IMR-90 (cell line): ENCODE measurements around the gene AATF. TPM values are rescaled to one million over a fixed set of nuclear protein-coding genes. Genes with fewer than 3 reads are reported as not detected.

Experiments
- ATAC-seq: fragments of 200-7000 bp; cut with Tn5 transposase; 2 replicates; pipeline ENCODE4 v1.9.1; 2020; ENCODE audit warnings: low read depth, mild to moderate bottlenecking, moderate library complexity
- BruUV-seq: library from RNA; stranded (reverse); fragments of 400-500 nt; replicated peaks from 2 replicates; lab custom pipeline; 2021; lab: Mats Ljungman, UMichigan
- CTCF ChIA-PET: fragments of 300-600 bp; formaldehyde crosslinking; extraction: SDS; loops from one replicate; lab custom pipeline; 2021; ENCODE audit warnings: antibody characterized with exemption; lab: Yijun Ruan, JAX
- POLR2A ChIA-PET: fragments of 300-600 bp; sonication (Branson Sonifier 250); formaldehyde crosslinking; loops from one replicate; lab custom pipeline; 2022; ENCODE audit warnings: antibody characterized with exemption; ENCODE audit not compliant: unreplicated experiment; lab: Charles Lee
- DNase-seq: peaks from one replicate; pipeline ENCODE4 v3.0.0; 2013
- H2AFZ ChIP-seq: replicated peaks from 2 replicates; pipeline ENCODE3; 2013; ENCODE audit warnings: low read length, mild to moderate bottlenecking; ENCODE audit not compliant: poor library complexity
- H2AK5ac ChIP-seq: 2 replicates; pipeline ENCODE4 v1.6.1; 2013; ENCODE audit warnings: low read depth, low read length, inconsistent platforms
- H2AK9ac ChIP-seq: replicated peaks from 2 replicates; pipeline ENCODE3; 2013; ENCODE audit warnings: mild to moderate bottlenecking, low read depth, low read length, moderate library complexity; ENCODE audit not compliant: poor library complexity
- H2BK120ac ChIP-seq: 2 replicates; pipeline ENCODE4 v1.6.1; 2013; ENCODE audit warnings: low read depth, low read length, inconsistent platforms
- H2BK15ac ChIP-seq: 3 replicates; pipeline ENCODE4 v1.6.1; 2013; ENCODE audit warnings: low read depth, low read length, inconsistent platforms
- H2BK20ac ChIP-seq: 2 replicates; pipeline ENCODE4 v1.6.1; 2013; ENCODE audit warnings: low read depth, mild to moderate bottlenecking, inconsistent platforms, low read length, moderate library complexity
- H2BK5ac ChIP-seq: 2 replicates; pipeline ENCODE4 v1.6.1; 2013; ENCODE audit warnings: mild to moderate bottlenecking, low read depth, low read length, inconsistent platforms; ENCODE audit not compliant: poor library complexity, severe bottlenecking
- H3K14ac ChIP-seq: replicated peaks from 2 replicates; pipeline ENCODE4 v1.6.1; 2013; ENCODE audit warnings: low read depth, low read length, inconsistent platforms
- H3K18ac ChIP-seq: 2 replicates; pipeline ENCODE4 v1.6.1; 2013; ENCODE audit warnings: low read depth, low read length, control low read depth
- H3K23ac ChIP-seq: 2 replicates; pipeline ENCODE4 v1.6.1; 2013; ENCODE audit warnings: low read depth, low read length, inconsistent platforms
- H3K27ac ChIP-seq: 2 replicates; pipeline ENCODE4 v1.5.1; 2013; ENCODE audit warnings: mild to moderate bottlenecking, control low read depth, low read length; ENCODE audit not compliant: insufficient read depth
- H3K27me3 ChIP-seq: 2 replicates; pipeline ENCODE4 v1.6.1; 2013; ENCODE audit warnings: low read length; ENCODE audit not compliant: control insufficient read depth, insufficient read depth
- H3K36me3 ChIP-seq: 2 replicates; pipeline ENCODE4 v1.6.1; 2013; ENCODE audit warnings: low read length, mixed read lengths; ENCODE audit not compliant: control insufficient read depth, insufficient read depth
- H3K4ac ChIP-seq: 2 replicates; pipeline ENCODE4 v1.6.1; 2013; ENCODE audit warnings: low read depth, low read length, inconsistent platforms
- H3K4me1 ChIP-seq: 2 replicates; pipeline ENCODE4 v1.6.1; 2013; ENCODE audit warnings: low read length, mixed read lengths; ENCODE audit not compliant: control insufficient read depth, insufficient read depth
- H3K4me2 ChIP-seq: 2 replicates; pipeline ENCODE4 v1.6.1; 2013; ENCODE audit warnings: low read depth, mild to moderate bottlenecking, control low read depth, low read length, moderate library complexity
- H3K4me3 ChIP-seq: 2 replicates; pipeline ENCODE4 v1.5.1; 2013; ENCODE audit warnings: low read depth, mild to moderate bottlenecking, control low read depth, low read length, moderate library complexity; ENCODE audit not compliant: insufficient read depth
- H3K56ac ChIP-seq: 2 replicates; pipeline ENCODE4 v1.6.1; 2013; ENCODE audit warnings: low read length, inconsistent platforms; ENCODE audit not compliant: insufficient read depth; ENCODE audit errors: extremely low read depth
- H3K79me1 ChIP-seq, 2 experiments: 2 replicates each; pipeline ENCODE4 v1.6.1; 2013; ENCODE audit warnings: low read length in 2 of 2, inconsistent platforms in 1 of 2, low read depth in 1 of 2
- H3K9ac ChIP-seq: 2 replicates; pipeline ENCODE4 v1.6.1; 2013; ENCODE audit warnings: low read depth, low read length, control low read depth
- H3K9me1 ChIP-seq: 2 replicates; pipeline ENCODE4 v1.6.1; 2013; ENCODE audit warnings: low read length, inconsistent platforms; ENCODE audit not compliant: insufficient read depth
- H3K9me3 ChIP-seq: 2 replicates; pipeline ENCODE4 v1.6.1; 2013; ENCODE audit warnings: low read length; ENCODE audit not compliant: control insufficient read depth, insufficient read depth
- H4K20me1 ChIP-seq: 2 replicates; pipeline ENCODE4 v1.6.1; 2013; ENCODE audit warnings: low read length, inconsistent platforms; ENCODE audit not compliant: insufficient read depth
- H4K5ac ChIP-seq: 2 replicates; pipeline ENCODE4 v1.6.1; 2013; ENCODE audit warnings: mild to moderate bottlenecking, low read depth, low read length, control low read depth
- H4K8ac ChIP-seq, 2 experiments: 2 replicates each; pipeline ENCODE4 v1.6.1; 2013; ENCODE audit warnings: low read depth in 2 of 2, low read length in 2 of 2, control low read depth in 1 of 2, inconsistent platforms in 1 of 2
- H4K91ac ChIP-seq: 2 replicates; pipeline ENCODE4 v1.6.1; 2013; ENCODE audit warnings: low read depth, low read length, inconsistent platforms; ENCODE audit not compliant: insufficient read depth
- CEBPB ChIP-seq: IDR thresholded peaks from 2 replicates; pipeline ENCODE4 v1.6.1; 2012; ENCODE audit warnings: low read depth, low read length, improper control_type of control experiment
- CHD1 ChIP-seq: IDR thresholded peaks from 2 replicates; pipeline ENCODE4 v1.6.1; 2012; ENCODE audit warnings: low read depth, low read length, improper control_type of control experiment
- FOS ChIP-seq: fragments of 150-350 bp; IDR thresholded peaks from 2 replicates; pipeline ENCODE4 v1.6.1; 2016; ENCODE audit warnings: low read depth, low read length
- MAFK ChIP-seq: IDR thresholded peaks from 2 replicates; pipeline ENCODE4 v1.6.1; 2012; ENCODE audit warnings: low read depth, low read length, improper control_type of control experiment
- MAZ ChIP-seq: IDR thresholded peaks from 2 replicates; pipeline ENCODE4 v1.6.1; 2012; ENCODE audit warnings: low read depth, mild to moderate bottlenecking, low read length, improper control_type of control experiment, moderate library complexity, borderline replicate concordance
- MXI1 ChIP-seq: IDR thresholded peaks from 2 replicates; pipeline ENCODE4 v1.6.1; 2012; ENCODE audit warnings: low read depth, mild to moderate bottlenecking, low read length, moderate library complexity, borderline replicate concordance
- RAD21 ChIP-seq: IDR thresholded peaks from 2 replicates; pipeline ENCODE4 v1.6.1; 2012; ENCODE audit warnings: low read length, improper control_type of control experiment
- RCOR1 ChIP-seq: IDR thresholded peaks from 2 replicates; pipeline ENCODE4 v1.6.1; 2012; ENCODE audit warnings: mild to moderate bottlenecking, low read length, improper control_type of control experiment; ENCODE audit not compliant: insufficient replicate concordance
- RFX5 ChIP-seq: IDR thresholded peaks from 2 replicates; pipeline ENCODE4 v1.8.0; 2012; ENCODE audit warnings: low read depth, mild to moderate bottlenecking, low read length, moderate library complexity
- SMC3 ChIP-seq: fragments of 150-350 bp; IDR thresholded peaks from 2 replicates; pipeline ENCODE4 v1.6.1; 2016; ENCODE audit warnings: low read depth, mild to moderate bottlenecking, antibody characterized with exemption, low read length, moderate library complexity
- USF2 ChIP-seq: fragments of 150-350 bp; IDR thresholded peaks from 2 replicates; pipeline ENCODE4 v1.6.1; 2017; ENCODE audit warnings: mild to moderate bottlenecking, antibody characterized with exemption, low read length, low read depth
- WGBS, 2 experiments: methylation state at CpG; one replicate each; pipeline versions ENCODE4 v1.1.5 to v1.1.7; 2013; ENCODE audit warnings: missing lambda C conversion rate in 2 of 2; ENCODE audit not compliant: insufficient read length in 1 of 2; ENCODE audit errors: extremely low coverage in 2 of 2; 5-methylcytosine and 5-hydroxymethylcytosine counted together
- dilution Hi-C: fragments of 300-500 bp; cut with HindIII; formaldehyde crosslinking; loops from one replicate; pipeline ENCODE4 v1.14.3; 2018; ENCODE audit warnings: low sequenced_read_pairs; ENCODE audit not compliant: unreplicated experiment
- in situ Hi-C: fragments of 300-500 bp; cut with MboI; formaldehyde crosslinking; loops from 3 replicates; pipeline ENCODE4 v1.14.3; 2019; ENCODE audit warnings: low sequenced_read_pairs, inconsistent platforms, mixed read lengths
- intact Hi-C: fragments of 100-400 bp; cut with micrococcal nuclease; formaldehyde crosslinking; loops from 2 replicates; pipeline ENCODE4 v1.10.0; 2022
- polyA plus RNA-seq, 3 experiments: library from polyadenylated mRNA; depleted of rRNA; stranded (reverse); fragments of >200 nt; gene quantifications; 2 replicates each; pipeline ENCODE4 v1.2.3, GENCODE V29; 2012; ENCODE audit warnings: low replicate concordance in 1 of 3
- total RNA-seq: library from RNA; depleted of rRNA; stranded (reverse); fragments of >200 nt; gene quantifications from 2 replicates; pipeline ENCODE4 v1.2.3, GENCODE V29; 2012

The AATF gene
- total and polyA plus RNA-seq, 2 of the 4 experiments (the other 2 are of a cell fraction) = 21.0 to 34.8 TPM

- peaks cover 18% of the 10 kb centered on the region for H3K36me3 ChIP-seq
- no peak overlapping the region for H3K4me3 ChIP-seq
- CTCF ChIA-PET = no interaction called here
- ATAC-seq = no peak
- H2BK15ac ChIP-seq = no peak overlapping the region
- no TSS peak for BruUV-seq
- H3K18ac ChIP-seq = no peak overlapping the region
- H2BK120ac ChIP-seq = no peak overlapping the region
- WGBS, 2 experiments = 94% methylated on average over 2 of the region's 3 CpGs; no CpG with 5 or more reads in 1 of the 2 experiments
- intact Hi-C loops = no loop called here
- dilution Hi-C loops = no loop called here
- no peak overlapping the region for H2AK5ac ChIP-seq
- no peak overlapping the region for H2AK9ac ChIP-seq
- H2BK20ac ChIP-seq = no peak overlapping the region
- H2AFZ ChIP-seq = no peak overlapping the region
- TF ChIP-seq RFX5 = no peak
- no peak for TF ChIP-seq RCOR1
- TF ChIP-seq CEBPB = no peak
- TF ChIP-seq FOS = no peak
- TF ChIP-seq RAD21 = no peak
- TF ChIP-seq CHD1 = no peak
- TF ChIP-seq SMC3 = no peak
- TF ChIP-seq MXI1 = no peak
- no peak for TF ChIP-seq USF2
- no peak for TF ChIP-seq MAFK
- TF ChIP-seq MAZ = no peak
- DNase-seq = no peak
- no peaks in the 10 kb centered on the region for H3K9me3 ChIP-seq
- H2BK5ac ChIP-seq = no peak overlapping the region
- H3K9ac ChIP-seq = no peak overlapping the region
- H4K91ac ChIP-seq = no peak overlapping the region
- peaks cover 10% of the 10 kb centered on the region; the same call in 1 of the 2 replicates for H3K9me1 ChIP-seq
- H3K4ac ChIP-seq = no peak overlapping the region
- H3K27ac ChIP-seq = no peak overlapping the region
- no peak overlapping the region for H4K8ac ChIP-seq
- H4K20me1 ChIP-seq = peaks cover 2% of the 10 kb centered on the region; the same call in 1 of the 2 replicates
- H3K4me2 ChIP-seq = no peak overlapping the region
- H3K79me1 ChIP-seq = no peaks in the 10 kb centered on the region
- H3K23ac ChIP-seq = no peak overlapping the region
- H3K56ac ChIP-seq = no peak overlapping the region
- H3K4me1 ChIP-seq = no peaks in the 10 kb centered on the region
- H3K27me3 ChIP-seq = no peaks in the 10 kb centered on the region
- no peak overlapping the region for H3K14ac ChIP-seq
- POLR2A ChIA-PET = no interaction called here
- in situ Hi-C loops = no loop called here
- no peak overlapping the region for H4K5ac ChIP-seq
Observed at GRCh38 chr17:37086948-37087347, 138.2 kb downstream of the AATF start.
